Kidney epithelial cell (primary cell): ENCODE results near the gene GPR142. TPM values are rescaled to one million over a fixed set of nuclear protein-coding genes. Genes with fewer than 3 reads are reported as not detected.

Experiments used
- DNase-seq: peaks from one replicate; pipeline ENCODE4 v3.0.0-alpha.2; 2010; ENCODE audit warnings: low read depth
- H3K27me3 ChIP-seq: 2 replicates; pipeline ENCODE4 v1.6.0; 2011; ENCODE audit warnings: low read length; ENCODE audit not compliant: control insufficient read depth, insufficient read depth
- H3K36me3 ChIP-seq: 2 replicates; pipeline ENCODE4 v1.5.1; 2011; ENCODE audit warnings: low read length; ENCODE audit not compliant: control insufficient read depth, insufficient read depth
- H3K4me3 ChIP-seq: 2 replicates; pipeline ENCODE4 v1.5.1; 2011; ENCODE audit warnings: low read depth, mild to moderate bottlenecking, control low read depth, low read length
- total RNA-seq: library from RNA; depleted of rRNA; stranded (reverse); fragments of >200 nt; gene quantifications from 2 replicates; pipeline ENCODE4 v1.2.3, GENCODE V29; 2015
- TF ChIP-seq, protein P1 (sequence below): IDR thresholded peaks from 2 replicates; pipeline ENCODE4 v1.5.1; 2011; ENCODE audit warnings: mild to moderate bottlenecking, moderate library complexity, low read length, control low read depth, inconsistent platforms; ENCODE audit not compliant: insufficient read depth, poor library complexity, severe bottlenecking

GPR142 gene
- total RNA-seq, 1 donor from 2014 or later, result not detected

DNA sequence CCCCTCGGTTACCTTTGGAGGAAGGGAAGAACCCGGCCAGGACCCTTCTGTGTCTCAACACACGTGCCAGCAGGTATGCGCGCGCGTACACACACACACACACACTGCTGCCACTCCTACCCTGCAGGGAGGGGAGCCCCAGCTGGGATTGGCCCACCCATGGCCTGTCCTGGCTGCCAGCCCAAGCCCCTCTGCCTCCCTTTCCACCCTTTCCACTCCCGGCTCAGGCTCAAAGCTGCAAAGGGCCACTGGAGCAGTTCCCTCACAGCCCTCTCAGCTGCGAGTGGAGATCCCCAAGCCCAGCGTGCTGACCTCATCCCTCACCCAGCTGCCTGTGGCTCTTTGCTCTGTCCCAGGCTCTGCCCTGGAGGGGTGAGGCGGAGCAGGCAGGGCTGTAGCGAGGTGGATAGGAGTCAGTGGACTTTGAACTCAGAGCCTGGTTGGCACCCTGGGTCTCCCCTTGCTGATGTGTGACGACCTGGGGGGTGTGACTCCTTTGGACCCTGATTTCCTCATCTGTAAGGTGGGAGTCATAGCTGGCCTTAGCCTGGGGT, 26.8 kb upstream of the GPR142 start:
- Histone ChIP-seq H3K4me3 (no peak overlapping the region), H3K36me3 (no peaks in the 10 kb centered on the region), H3K27me3 (peaks cover 24% of the 10 kb centered on the region)
- TF ChIP-seq, protein P1, sequence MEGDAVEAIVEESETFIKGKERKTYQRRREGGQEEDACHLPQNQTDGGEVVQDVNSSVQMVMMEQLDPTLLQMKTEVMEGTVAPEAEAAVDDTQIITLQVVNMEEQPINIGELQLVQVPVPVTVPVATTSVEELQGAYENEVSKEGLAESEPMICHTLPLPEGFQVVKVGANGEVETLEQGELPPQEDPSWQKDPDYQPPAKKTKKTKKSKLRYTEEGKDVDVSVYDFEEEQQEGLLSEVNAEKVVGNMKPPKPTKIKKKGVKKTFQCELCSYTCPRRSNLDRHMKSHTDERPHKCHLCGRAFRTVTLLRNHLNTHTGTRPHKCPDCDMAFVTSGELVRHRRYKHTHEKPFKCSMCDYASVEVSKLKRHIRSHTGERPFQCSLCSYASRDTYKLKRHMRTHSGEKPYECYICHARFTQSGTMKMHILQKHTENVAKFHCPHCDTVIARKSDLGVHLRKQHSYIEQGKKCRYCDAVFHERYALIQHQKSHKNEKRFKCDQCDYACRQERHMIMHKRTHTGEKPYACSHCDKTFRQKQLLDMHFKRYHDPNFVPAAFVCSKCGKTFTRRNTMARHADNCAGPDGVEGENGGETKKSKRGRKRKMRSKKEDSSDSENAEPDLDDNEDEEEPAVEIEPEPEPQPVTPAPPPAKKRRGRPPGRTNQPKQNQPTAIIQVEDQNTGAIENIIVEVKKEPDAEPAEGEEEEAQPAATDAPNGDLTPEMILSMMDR, result no peak
- no peak for DNase-seq

DNA sequence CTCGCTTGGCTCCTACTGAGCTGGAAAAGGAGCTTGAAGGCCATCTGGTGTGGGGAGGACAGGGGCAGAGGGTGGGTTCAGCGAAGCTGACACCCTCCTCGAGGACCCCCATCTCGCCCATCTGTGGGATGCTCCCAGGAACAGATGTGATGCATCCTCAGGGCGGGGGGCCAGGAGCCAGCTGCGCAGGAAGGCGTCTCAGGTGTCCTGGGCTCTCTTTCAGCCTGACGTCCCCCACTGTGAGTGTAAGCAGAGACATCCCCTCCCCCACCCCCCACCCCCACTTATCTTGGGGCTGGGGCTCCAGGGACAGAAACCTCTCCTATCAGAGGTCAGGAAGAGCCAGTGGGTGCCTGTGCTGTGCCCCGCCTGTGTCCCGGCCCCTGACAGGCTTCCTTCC, 25.1 kb upstream of the GPR142 start:
- Histone ChIP-seq H3K27me3 (peaks cover 26% of the 10 kb centered on the region), H3K4me3 (no peak overlapping the region), H3K36me3 (no peaks in the 10 kb centered on the region)
- TF ChIP-seq, protein P1, result no peak
- DNase-seq, result no peak

DNA sequence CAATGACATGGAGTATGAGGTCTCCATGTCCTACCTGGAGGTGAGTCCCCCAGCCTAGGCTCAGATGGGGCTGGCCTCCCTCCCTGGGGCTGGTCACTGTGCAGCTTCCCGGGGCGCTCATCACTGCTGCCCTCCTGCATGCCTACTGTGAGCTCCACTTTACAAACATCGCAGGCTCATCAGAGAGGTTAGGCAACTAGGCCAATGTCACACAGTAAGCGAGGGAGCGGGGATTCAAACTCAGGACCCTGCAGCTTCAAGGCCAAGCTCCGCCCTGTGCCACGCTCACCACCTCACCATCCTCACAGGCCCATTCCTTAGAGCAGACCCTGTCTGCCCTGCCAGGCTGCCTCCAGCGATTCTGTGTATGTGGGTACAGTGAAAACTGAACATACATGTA, 24.2 kb upstream of the GPR142 start:
- Histone ChIP-seq H3K4me3 (no peak overlapping the region), H3K36me3 (no peaks in the 10 kb centered on the region), H3K27me3 (peaks cover 29% of the 10 kb centered on the region)
- no peak for DNase-seq
- TF ChIP-seq, protein P1, result no peak

DNA sequence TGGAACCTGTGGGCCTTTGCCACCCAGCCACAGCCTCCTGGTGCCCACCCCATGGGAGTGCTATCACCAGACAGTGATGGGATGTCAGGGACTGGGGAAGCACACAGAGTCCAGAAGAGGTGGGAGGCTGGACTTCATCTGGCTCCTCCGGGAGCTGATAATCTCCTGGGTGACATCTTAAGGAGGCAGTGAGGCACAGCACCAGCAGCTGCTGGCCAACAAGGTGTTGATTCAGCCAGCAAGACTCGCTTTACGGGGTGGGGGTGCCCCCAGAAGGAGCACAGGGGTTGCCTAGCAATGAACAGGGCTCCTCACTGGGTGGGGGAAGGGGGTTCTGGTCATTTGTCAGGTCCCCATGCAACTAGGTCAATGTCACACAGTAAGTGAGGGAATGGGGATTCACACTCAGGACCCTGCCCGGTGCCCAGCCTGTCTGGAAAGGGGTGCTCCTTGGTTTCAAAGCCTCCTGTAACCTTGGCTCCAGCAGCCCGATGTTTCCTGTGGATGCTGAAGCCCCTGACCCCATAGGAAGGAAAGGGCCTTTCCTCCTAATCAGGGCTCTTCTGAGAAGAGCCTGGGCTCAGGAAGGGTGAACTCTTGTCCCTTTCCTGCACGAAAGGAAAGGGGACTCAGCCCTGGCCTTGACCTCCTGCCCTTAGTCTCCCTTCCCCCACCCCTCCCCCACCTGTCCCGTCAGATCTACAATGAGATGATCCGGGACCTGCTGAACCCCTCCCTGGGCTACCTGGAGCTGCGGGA, 23.6 kb upstream of the GPR142 start:
- TF ChIP-seq, protein P1, result no peak
- no peaks in the 10 kb centered on the region for H3K36me3 ChIP-seq
- no peak for DNase-seq
- H3K4me3 ChIP-seq, result no peak overlapping the region
- H3K27me3 ChIP-seq, result peaks cover 30% of the 10 kb centered on the region

DNA sequence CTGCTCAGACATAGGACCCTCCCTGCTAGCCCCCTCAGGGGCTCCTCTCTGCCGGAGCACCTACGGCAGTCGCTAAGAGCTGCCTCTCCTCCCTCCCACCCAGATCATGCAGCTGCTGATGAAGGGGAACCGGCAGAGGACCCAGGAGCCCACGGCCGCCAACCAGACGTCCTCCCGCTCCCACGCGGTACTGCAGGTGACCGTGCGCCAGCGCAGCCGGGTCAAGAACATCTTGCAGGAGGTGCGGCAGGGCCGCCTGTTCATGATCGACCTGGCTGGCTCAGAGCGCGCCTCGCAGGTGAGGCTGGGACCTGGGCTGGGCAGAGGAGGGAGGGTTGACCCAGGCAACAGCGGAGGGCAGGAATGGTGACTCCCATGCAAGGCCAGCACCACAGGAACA, 22.6 kb upstream of the GPR142 start:
- TF ChIP-seq, protein P1, result no peak
- Histone ChIP-seq H3K27me3 (peaks cover 35% of the 10 kb centered on the region), H3K36me3 (no peaks in the 10 kb centered on the region), H3K4me3 (no peak overlapping the region)
- no peak for DNase-seq
